ENCODE results near the gene ATRNL1.

The ATRNL1 gene

DNA sequence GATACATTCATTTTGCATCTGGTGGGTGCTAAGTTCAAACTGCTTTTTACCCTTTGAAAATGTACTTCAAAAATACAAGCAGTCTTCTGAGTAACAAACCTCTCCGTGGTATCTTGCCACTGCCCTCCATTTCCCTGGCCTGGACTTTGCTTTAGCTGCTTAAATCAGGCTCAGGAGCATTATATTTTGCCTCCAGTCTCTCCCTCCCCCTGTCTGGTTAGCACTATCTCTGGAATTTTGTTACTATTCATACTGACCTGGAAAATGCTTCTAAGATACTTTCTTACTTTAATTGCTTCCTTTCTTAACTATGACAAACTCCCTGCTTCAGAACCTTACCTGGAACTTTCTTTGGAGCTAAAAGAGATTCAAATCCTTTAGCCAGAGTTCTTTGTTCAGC lies 810.0 kb downstream of the ATRNL1 start:
- Histone ChIP-seq H3K4me2 (ENCODE audit: low read length) (no peak overlapping the region), H3K4me3 (ENCODE audit: low read depth, low read length) (no peak overlapping the region), H3K36me3 (ENCODE audit: control insufficient read depth, insufficient read depth, low read length) (no peaks in the 10 kb centered on the region), H2AFZ (no peak overlapping the region), H3K27ac (no peak overlapping the region), H3K9ac (no peak overlapping the region), H3K9me3 (ENCODE audit: control insufficient read depth, low read length) (no peaks in the 10 kb centered on the region), H3K4me1 (no peaks in the 10 kb centered on the region), H3K27me3 (ENCODE audit: control insufficient read depth, insufficient read depth, low read length) (no peaks in the 10 kb centered on the region), H3K79me2 (no peaks in the 10 kb centered on the region)
- TF ChIP-seq, protein P1, sequence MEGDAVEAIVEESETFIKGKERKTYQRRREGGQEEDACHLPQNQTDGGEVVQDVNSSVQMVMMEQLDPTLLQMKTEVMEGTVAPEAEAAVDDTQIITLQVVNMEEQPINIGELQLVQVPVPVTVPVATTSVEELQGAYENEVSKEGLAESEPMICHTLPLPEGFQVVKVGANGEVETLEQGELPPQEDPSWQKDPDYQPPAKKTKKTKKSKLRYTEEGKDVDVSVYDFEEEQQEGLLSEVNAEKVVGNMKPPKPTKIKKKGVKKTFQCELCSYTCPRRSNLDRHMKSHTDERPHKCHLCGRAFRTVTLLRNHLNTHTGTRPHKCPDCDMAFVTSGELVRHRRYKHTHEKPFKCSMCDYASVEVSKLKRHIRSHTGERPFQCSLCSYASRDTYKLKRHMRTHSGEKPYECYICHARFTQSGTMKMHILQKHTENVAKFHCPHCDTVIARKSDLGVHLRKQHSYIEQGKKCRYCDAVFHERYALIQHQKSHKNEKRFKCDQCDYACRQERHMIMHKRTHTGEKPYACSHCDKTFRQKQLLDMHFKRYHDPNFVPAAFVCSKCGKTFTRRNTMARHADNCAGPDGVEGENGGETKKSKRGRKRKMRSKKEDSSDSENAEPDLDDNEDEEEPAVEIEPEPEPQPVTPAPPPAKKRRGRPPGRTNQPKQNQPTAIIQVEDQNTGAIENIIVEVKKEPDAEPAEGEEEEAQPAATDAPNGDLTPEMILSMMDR (IDR thresholded peaks at IDR 0.05): no peak

DNA sequence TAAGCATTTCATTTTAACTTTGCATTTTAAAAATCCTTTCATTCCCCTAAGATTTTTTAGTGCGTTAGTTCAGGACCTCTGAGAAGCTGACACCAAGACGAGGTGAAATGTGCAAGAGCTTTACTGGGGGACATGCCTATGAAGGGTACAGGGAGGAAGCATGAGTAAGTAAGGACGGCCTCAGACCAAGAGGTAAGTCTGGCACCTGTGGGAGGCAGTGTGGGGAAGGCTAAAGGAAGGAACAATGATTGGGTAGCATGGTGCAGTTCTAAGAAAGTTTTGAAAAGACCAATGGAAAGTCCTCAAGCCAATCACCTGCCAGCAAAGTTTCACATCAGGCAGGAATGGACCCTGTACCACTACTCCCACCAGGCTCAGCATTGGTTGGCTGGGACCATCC lies 810.7 kb downstream of the ATRNL1 start:
- no peak overlapping the region for H3K4me3 ChIP-seq (ENCODE audit: low read depth, low read length)
- no peaks in the 10 kb centered on the region for H3K27me3 ChIP-seq (ENCODE audit: control insufficient read depth, insufficient read depth, low read length)
- TF ChIP-seq, protein P1 (IDR thresholded peaks at IDR 0.05): no peak
- H3K27ac ChIP-seq: no peak overlapping the region
- H3K9me3 ChIP-seq (ENCODE audit: control insufficient read depth, low read length): no peaks in the 10 kb centered on the region
- H3K79me2 ChIP-seq: no peaks in the 10 kb centered on the region
- no peaks in the 10 kb centered on the region for H3K4me1 ChIP-seq
- H3K36me3 ChIP-seq (ENCODE audit: control insufficient read depth, insufficient read depth, low read length): no peaks in the 10 kb centered on the region
- no peak overlapping the region for H3K9ac ChIP-seq
- no peak overlapping the region for H3K4me2 ChIP-seq (ENCODE audit: low read length)
- no peak overlapping the region for H2AFZ ChIP-seq

DNA sequence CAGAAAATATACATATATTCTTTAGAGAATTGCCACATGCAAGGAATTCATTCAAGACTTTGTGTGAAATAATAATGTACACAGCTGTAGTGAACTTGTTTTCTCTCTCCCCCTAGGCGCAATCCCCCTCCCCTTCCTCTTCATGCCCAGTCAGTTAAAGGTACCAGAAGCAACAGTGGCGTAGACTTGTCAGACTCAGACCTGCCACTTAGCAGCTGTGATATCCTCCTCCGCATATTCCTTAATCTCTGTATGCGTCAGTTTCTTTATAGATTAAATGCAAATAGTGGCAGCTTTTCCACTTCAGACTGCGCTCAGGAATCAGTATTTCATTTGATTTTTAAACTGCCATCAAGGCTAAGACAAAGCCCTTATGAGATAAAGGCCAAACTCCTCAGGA lies 815.9 kb downstream of the ATRNL1 start:
- no peak overlapping the region for H3K27ac ChIP-seq
- no peak overlapping the region for H3K4me2 ChIP-seq (ENCODE audit: low read length)
- TF ChIP-seq, protein P1 (IDR thresholded peaks at IDR 0.05): no peak
- no peaks in the 10 kb centered on the region for H3K27me3 ChIP-seq (ENCODE audit: control insufficient read depth, insufficient read depth, low read length)
- no peaks in the 10 kb centered on the region for H3K79me2 ChIP-seq
- no peak overlapping the region for H3K4me3 ChIP-seq (ENCODE audit: low read depth, low read length)
- H3K36me3 ChIP-seq (ENCODE audit: control insufficient read depth, insufficient read depth, low read length): no peaks in the 10 kb centered on the region
- no peaks in the 10 kb centered on the region for H3K9me3 ChIP-seq (ENCODE audit: control insufficient read depth, low read length)
- no peak overlapping the region for H3K9ac ChIP-seq
- no peak overlapping the region for H2AFZ ChIP-seq
- H3K4me1 ChIP-seq: no peaks in the 10 kb centered on the region

DNA sequence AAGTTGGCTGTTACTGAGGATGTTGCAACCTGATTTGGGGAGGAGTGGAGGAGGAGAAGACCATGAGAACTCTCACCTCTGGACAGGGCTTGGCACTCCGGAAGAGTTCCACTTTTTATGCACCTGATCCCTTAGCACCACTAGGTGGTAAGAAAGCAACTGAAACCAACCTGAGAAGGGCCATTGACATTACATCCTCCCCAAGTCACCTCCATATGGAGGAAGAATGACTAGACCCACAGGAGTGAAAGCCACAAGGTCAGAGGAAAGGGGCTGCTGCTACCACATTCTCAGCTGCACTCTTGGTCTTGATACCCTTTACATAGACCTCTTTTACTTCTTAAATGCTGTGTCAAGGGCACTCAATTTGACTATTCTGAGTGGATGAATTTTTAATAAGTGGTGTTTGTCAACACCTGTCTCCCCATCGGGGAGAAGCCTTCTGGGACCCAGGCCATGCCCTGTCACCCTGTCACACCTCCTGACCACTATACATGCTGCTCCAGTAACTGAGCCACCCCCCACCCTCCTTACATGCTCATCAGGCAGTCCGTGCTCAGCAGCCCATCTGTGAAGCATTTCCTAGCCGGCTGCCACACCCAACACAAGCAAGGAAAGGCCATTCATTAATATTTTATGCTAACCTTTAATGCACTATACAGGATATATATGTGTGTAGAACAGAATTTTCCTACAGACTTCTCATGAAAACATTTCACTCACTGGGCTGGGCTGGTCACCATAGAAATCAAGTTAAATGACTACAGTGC lies 817.0 kb downstream of the ATRNL1 start:
- H3K4me1 ChIP-seq: no peaks in the 10 kb centered on the region
- H2AFZ ChIP-seq: no peak overlapping the region
- H3K36me3 ChIP-seq (ENCODE audit: control insufficient read depth, insufficient read depth, low read length): no peaks in the 10 kb centered on the region
- no peaks in the 10 kb centered on the region for H3K79me2 ChIP-seq
- H3K27me3 ChIP-seq (ENCODE audit: control insufficient read depth, insufficient read depth, low read length): no peaks in the 10 kb centered on the region
- no peak overlapping the region for H3K9ac ChIP-seq
- TF ChIP-seq, protein P1 (IDR thresholded peaks at IDR 0.05): no peak
- no peak overlapping the region for H3K4me3 ChIP-seq (ENCODE audit: low read depth, low read length)
- H3K9me3 ChIP-seq (ENCODE audit: control insufficient read depth, low read length): no peaks in the 10 kb centered on the region
- no peak overlapping the region for H3K4me2 ChIP-seq (ENCODE audit: low read length)
- H3K27ac ChIP-seq: no peak overlapping the region

DNA sequence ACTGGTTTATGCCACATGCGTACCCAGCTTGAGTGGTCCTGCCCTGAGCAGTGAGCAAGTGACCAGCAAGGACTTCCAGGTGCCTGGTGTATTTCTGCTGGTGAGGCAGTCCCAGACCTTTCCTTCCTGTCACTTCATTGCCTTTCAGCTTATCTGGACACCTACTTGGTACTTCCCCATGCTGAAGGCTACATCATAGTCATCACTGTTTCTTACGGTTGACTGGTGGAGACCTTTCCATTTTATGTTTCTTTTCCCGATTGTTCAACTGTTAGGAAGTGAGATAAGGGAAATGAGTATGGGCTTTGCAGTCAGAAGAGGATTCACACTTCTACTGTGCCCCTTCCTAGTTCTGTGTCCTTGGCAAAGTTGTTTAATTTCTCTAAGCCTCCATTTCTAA lies 821.3 kb downstream of the ATRNL1 start:
- H3K4me3 ChIP-seq (ENCODE audit: low read depth, low read length): no peak overlapping the region
- no peaks in the 10 kb centered on the region for H3K79me2 ChIP-seq
- no peak overlapping the region for H3K4me2 ChIP-seq (ENCODE audit: low read length)
- H3K4me1 ChIP-seq: no peaks in the 10 kb centered on the region
- TF ChIP-seq, protein P1 (IDR thresholded peaks at IDR 0.05): no peak
- no peaks in the 10 kb centered on the region for H3K9me3 ChIP-seq (ENCODE audit: control insufficient read depth, low read length)
- no peak overlapping the region for H3K9ac ChIP-seq
- no peak overlapping the region for H3K27ac ChIP-seq
- H3K36me3 ChIP-seq (ENCODE audit: control insufficient read depth, insufficient read depth, low read length): no peaks in the 10 kb centered on the region
- H2AFZ ChIP-seq: no peak overlapping the region
- no peaks in the 10 kb centered on the region for H3K27me3 ChIP-seq (ENCODE audit: control insufficient read depth, insufficient read depth, low read length)

All from parathyroid adenoma (tissue), 2 donors.